Liver (tissue), 9 donors: ENCODE results near the gene BTG3. TPM values are rescaled to one million over a fixed set of nuclear protein-coding genes. Genes with fewer than 3 reads are reported as not detected.

Source experiments
- DNase-seq: peaks from one replicate; pipeline ENCODE4 v3.0.0-alpha.2; 2017; ENCODE audit warnings: low spot score
- H3K27ac ChIP-seq, 2 donors: one replicate each; pipeline ENCODE4 v1.7.0; 2013; ENCODE audit warnings: inconsistent platforms in 2 of 2, low read length in 2 of 2, control low read depth in 1 of 2, low read depth in 1 of 2, mild to moderate bottlenecking in 1 of 2
- H3K27me3 ChIP-seq, 4 donors: one replicate each; pipeline versions ENCODE4 v1.6.1 to v1.7.0; 2013; ENCODE audit warnings: low read length in 3 of 4, inconsistent platforms in 1 of 4, mild to moderate bottlenecking in 1 of 4, moderate library complexity in 1 of 4; ENCODE audit not compliant: control insufficient read depth in 4 of 4, insufficient read depth in 4 of 4
- H3K36me3 ChIP-seq, 4 donors: one replicate each; pipeline versions ENCODE4 v1.6.1 to v1.7.0; 2013; ENCODE audit warnings: low read length in 3 of 4, mild to moderate bottlenecking in 3 of 4, low read depth in 1 of 4, moderate library complexity in 1 of 4; ENCODE audit not compliant: control insufficient read depth in 4 of 4, insufficient read depth in 3 of 4
- H3K4me1 ChIP-seq, 4 donors: one replicate each; pipeline versions ENCODE4 v1.6.1 to v1.7.0; 2013; ENCODE audit warnings: low read length in 3 of 4, mild to moderate bottlenecking in 3 of 4, moderate library complexity in 1 of 4; ENCODE audit not compliant: control insufficient read depth in 4 of 4, insufficient read depth in 4 of 4
- H3K4me3 ChIP-seq, 3 donors: one replicate each; pipeline versions ENCODE4 v1.6.1 to v1.7.0; 2013; ENCODE audit warnings: low read length in 3 of 3, control low read depth in 1 of 3, low read depth in 1 of 3, mild to moderate bottlenecking in 1 of 3
- H3K9ac ChIP-seq, 2 donors: one replicate each; pipeline ENCODE4 v1.7.0; 2013; ENCODE audit warnings: low read length in 2 of 2, mild to moderate bottlenecking in 2 of 2, moderate library complexity in 2 of 2, control low read depth in 1 of 2, low read depth in 1 of 2
- H3K9me3 ChIP-seq, 4 donors: one replicate each; pipeline versions ENCODE4 v1.6.1 to v1.7.0; 2013; ENCODE audit warnings: low read length in 3 of 4; ENCODE audit not compliant: control insufficient read depth in 4 of 4
- ATF3 ChIP-seq: IDR thresholded peaks from 2 replicates; pipeline ENCODE4 v1.6.1; 2016; ENCODE audit warnings: antibody characterized with exemption
- CTCF ChIP-seq: fragments of 150-350 bp; IDR thresholded peaks from 2 replicates; pipeline ENCODE4 v1.5.1; 2017; ENCODE audit warnings: improper control_type of control experiment, low read depth, low read length; ENCODE audit not compliant: missing input control
- EGR1 ChIP-seq, 2 donors: IDR thresholded peaks; 2 replicates each; pipeline ENCODE4 v1.6.1; 2016 to 2018; ENCODE audit warnings: antibody characterized with exemption in 2 of 2, low read depth in 2 of 2
- FOXA1 ChIP-seq: IDR thresholded peaks from 2 replicates; pipeline ENCODE4 v1.6.1; 2016; ENCODE audit warnings: antibody characterized with exemption
- FOXA2 ChIP-seq: IDR thresholded peaks from 2 replicates; pipeline ENCODE4 v1.6.1; 2016; ENCODE audit warnings: antibody characterized with exemption
- HNF4G ChIP-seq: IDR thresholded peaks from 2 replicates; pipeline ENCODE4 v1.6.1; 2016; ENCODE audit warnings: antibody characterized with exemption
- NR2F2 ChIP-seq: IDR thresholded peaks from 2 replicates; pipeline ENCODE4 v1.6.1; 2016; ENCODE audit warnings: antibody characterized with exemption
- RAD21 ChIP-seq, 2 donors: IDR thresholded peaks; 2 replicates each; pipeline ENCODE4 v1.6.1; 2016; ENCODE audit warnings: antibody characterized with exemption in 2 of 2, mild to moderate bottlenecking in 2 of 2
- RXRA ChIP-seq, 2 donors: IDR thresholded peaks; 2 replicates each; pipeline ENCODE4 v1.6.1; 2017 to 2018; ENCODE audit warnings: antibody characterized with exemption in 2 of 2, mild to moderate bottlenecking in 1 of 2
- SP1 ChIP-seq: IDR thresholded peaks from 2 replicates; pipeline ENCODE4 v1.6.1; 2018; ENCODE audit warnings: antibody characterized with exemption, mild to moderate bottlenecking
- YY1 ChIP-seq: IDR thresholded peaks from 2 replicates; pipeline ENCODE4 v1.6.1; 2016; ENCODE audit warnings: antibody characterized with exemption, mild to moderate bottlenecking
- ZBTB33 ChIP-seq: IDR thresholded peaks from 2 replicates; pipeline ENCODE4 v1.6.1; 2016; ENCODE audit warnings: antibody characterized with exemption
- WGBS: extraction: QIAGEN DNeasy Blood & Tissue Kit; methylation state at CpG from one replicate; pipeline ENCODE4 v1.1.7; 2013; 5-methylcytosine and 5-hydroxymethylcytosine counted together
- polyA plus RNA-seq, 2 donors: library from polyadenylated mRNA; stranded (reverse) in 1 of 2; unstranded in 1 of 2; fragments of 200-250 nt in 1 of 2; fragments of >200 nt in 1 of 2; fragmentation: Nextera tagmentation in 1 of 2; extraction: Ambion mirVana in 1 of 2; gene quantifications; one replicate each; pipeline versions ENCODE4 v1.2.1 to v1.2.3, GENCODE V29; 2013 to 2015
- total RNA-seq, 2 donors: library from RNA; depleted of rRNA; stranded (reverse); fragments of >200 nt; gene quantifications; one replicate each; pipeline ENCODE4 v1.2.3, GENCODE V29; 2014
- donor health status: healthy.
- donor health status: healthy.
- donor health status: healthy.
- donor health status: healthy.
- donor health status: healthy.

The BTG3 gene
- total and polyA plus RNA-seq, 4 donors, result 4.1 to 25.5 (median 5.5) TPM

GRCh38 chr21:17585875-17586450, 26.7 kb downstream of the BTG3 start:
- DNase-seq, result no peak
- no peak overlapping the region for H3K27ac ChIP-seq
- peak; percentile 86 to 87 for TF ChIP-seq RAD21 (IDR thresholded peaks at IDR 0.05)
- peak; percentile 57 for TF ChIP-seq CTCF
- no peak for TF ChIP-seq ATF3
- no peak for TF ChIP-seq FOXA2
- H3K9me3 ChIP-seq, result no peaks in the 10 kb centered on the region
- 10% methylated on average over 3 of the region's 3 CpGs for WGBS
- H3K4me3 ChIP-seq, result no peak overlapping the region
- H3K27me3 ChIP-seq, result no peaks in the 10 kb centered on the region
- no peak overlapping the region for H3K9ac ChIP-seq
- H3K4me1 ChIP-seq, result peaks cover 0 to 5% (median under 1%) of the 10 kb centered on the region in 4 donors
- no peaks in the 10 kb centered on the region for H3K36me3 ChIP-seq

GRCh38 chr21:17583898-17584297, 28.8 kb downstream of the BTG3 start:
- no peak for DNase-seq
- Histone ChIP-seq H3K27ac (no peak overlapping the region), H3K9ac (no peak overlapping the region), H3K36me3 (peaks cover 0 to 1% (median 0%) of the 10 kb centered on the region in 4 donors), H3K27me3 (no peaks in the 10 kb centered on the region), H3K9me3 (no peaks in the 10 kb centered on the region), H3K4me1 (no peaks in the 10 kb centered on the region), H3K4me3 (no peak overlapping the region)
- TF ChIP-seq HNF4G (no peak), CTCF (no peak), ZBTB33 (no peak), FOXA2 (no peak), EGR1 (IDR thresholded peaks at IDR 0.05; ENCODE audit: low read depth in 2 of 2) (no peak), FOXA1 (no peak)
- 90% methylated on average over 3 of the region's 3 CpGs for WGBS

- H3K27ac ChIP-seq, result no peak overlapping the region
- no peak for DNase-seq
- H3K36me3 ChIP-seq, result peaks cover 0 to 5% (median 0%) of the 10 kb centered on the region in 4 donors
- no peaks in the 10 kb centered on the region for H3K4me1 ChIP-seq
- H3K9me3 ChIP-seq, result no peaks in the 10 kb centered on the region
- H3K4me3 ChIP-seq, result no peak overlapping the region
- 96% methylated on average over 8 of the region's 8 CpGs for WGBS
- H3K9ac ChIP-seq, result no peak overlapping the region
- TF ChIP-seq YY1 (no peak), NR2F2 (no peak), CTCF (no peak), HNF4G (no peak), SP1 (no peak), RXRA (IDR thresholded peaks at IDR 0.05) (no peak)
- H3K27me3 ChIP-seq, result no peaks in the 10 kb centered on the region
Measured at GRCh38 chr21:17580319-17580718, 32.4 kb downstream of the BTG3 start.
